IMR-90 (cell line): ENCODE results near the gene CDK6. TPM values are rescaled to one million over a fixed set of nuclear protein-coding genes. Genes with fewer than 3 reads are reported as not detected.
A peak's percentile ranks its signal among the peaks of the same experiment; 100 is the strongest.

ENCODE experiments used
- ATAC-seq: fragments of 200-7000 bp; cut with Tn5 transposase; 2 replicates; pipeline ENCODE4 v1.9.1; 2020; ENCODE audit warnings: low read depth, mild to moderate bottlenecking, moderate library complexity
- BruUV-seq: library from RNA; stranded (reverse); fragments of 400-500 nt; replicated peaks from 2 replicates; lab custom pipeline; 2021; lab: Mats Ljungman, UMichigan
- CTCF ChIA-PET: fragments of 300-600 bp; formaldehyde crosslinking; extraction: SDS; loops from one replicate; lab custom pipeline; 2021; ENCODE audit warnings: antibody characterized with exemption; lab: Yijun Ruan, JAX
- POLR2A ChIA-PET: fragments of 300-600 bp; sonication (Branson Sonifier 250); formaldehyde crosslinking; loops from one replicate; lab custom pipeline; 2022; ENCODE audit warnings: antibody characterized with exemption; ENCODE audit not compliant: unreplicated experiment; lab: Charles Lee
- DNase-seq: peaks from one replicate; pipeline ENCODE4 v3.0.0; 2013
- H2AFZ ChIP-seq: replicated peaks from 2 replicates; pipeline ENCODE3; 2013; ENCODE audit warnings: low read length, mild to moderate bottlenecking; ENCODE audit not compliant: poor library complexity
- H2AK5ac ChIP-seq: 2 replicates; pipeline ENCODE4 v1.6.1; 2013; ENCODE audit warnings: low read depth, low read length, inconsistent platforms
- H2AK9ac ChIP-seq: replicated peaks from 2 replicates; pipeline ENCODE3; 2013; ENCODE audit warnings: mild to moderate bottlenecking, low read depth, low read length, moderate library complexity; ENCODE audit not compliant: poor library complexity
- H2BK120ac ChIP-seq: 2 replicates; pipeline ENCODE4 v1.6.1; 2013; ENCODE audit warnings: low read depth, low read length, inconsistent platforms
- H2BK15ac ChIP-seq: 3 replicates; pipeline ENCODE4 v1.6.1; 2013; ENCODE audit warnings: low read depth, low read length, inconsistent platforms
- H2BK20ac ChIP-seq: 2 replicates; pipeline ENCODE4 v1.6.1; 2013; ENCODE audit warnings: low read depth, mild to moderate bottlenecking, inconsistent platforms, low read length, moderate library complexity
- H2BK5ac ChIP-seq: 2 replicates; pipeline ENCODE4 v1.6.1; 2013; ENCODE audit warnings: mild to moderate bottlenecking, low read depth, low read length, inconsistent platforms; ENCODE audit not compliant: poor library complexity, severe bottlenecking
- H3K14ac ChIP-seq: replicated peaks from 2 replicates; pipeline ENCODE4 v1.6.1; 2013; ENCODE audit warnings: low read depth, low read length, inconsistent platforms
- H3K18ac ChIP-seq: 2 replicates; pipeline ENCODE4 v1.6.1; 2013; ENCODE audit warnings: low read depth, low read length, control low read depth
- H3K23ac ChIP-seq: 2 replicates; pipeline ENCODE4 v1.6.1; 2013; ENCODE audit warnings: low read depth, low read length, inconsistent platforms
- H3K27ac ChIP-seq: 2 replicates; pipeline ENCODE4 v1.5.1; 2013; ENCODE audit warnings: mild to moderate bottlenecking, control low read depth, low read length; ENCODE audit not compliant: insufficient read depth
- H3K27me3 ChIP-seq: 2 replicates; pipeline ENCODE4 v1.6.1; 2013; ENCODE audit warnings: low read length; ENCODE audit not compliant: control insufficient read depth, insufficient read depth
- H3K36me3 ChIP-seq: 2 replicates; pipeline ENCODE4 v1.6.1; 2013; ENCODE audit warnings: low read length, mixed read lengths; ENCODE audit not compliant: control insufficient read depth, insufficient read depth
- H3K4ac ChIP-seq: 2 replicates; pipeline ENCODE4 v1.6.1; 2013; ENCODE audit warnings: low read depth, low read length, inconsistent platforms
- H3K4me1 ChIP-seq: 2 replicates; pipeline ENCODE4 v1.6.1; 2013; ENCODE audit warnings: low read length, mixed read lengths; ENCODE audit not compliant: control insufficient read depth, insufficient read depth
- H3K4me2 ChIP-seq: 2 replicates; pipeline ENCODE4 v1.6.1; 2013; ENCODE audit warnings: low read depth, mild to moderate bottlenecking, control low read depth, low read length, moderate library complexity
- H3K4me3 ChIP-seq: 2 replicates; pipeline ENCODE4 v1.5.1; 2013; ENCODE audit warnings: low read depth, mild to moderate bottlenecking, control low read depth, low read length, moderate library complexity; ENCODE audit not compliant: insufficient read depth
- H3K56ac ChIP-seq: 2 replicates; pipeline ENCODE4 v1.6.1; 2013; ENCODE audit warnings: low read length, inconsistent platforms; ENCODE audit not compliant: insufficient read depth; ENCODE audit errors: extremely low read depth
- H3K79me1 ChIP-seq, 2 experiments: 2 replicates each; pipeline ENCODE4 v1.6.1; 2013; ENCODE audit warnings: low read length in 2 of 2, inconsistent platforms in 1 of 2, low read depth in 1 of 2
- H3K9ac ChIP-seq: 2 replicates; pipeline ENCODE4 v1.6.1; 2013; ENCODE audit warnings: low read depth, low read length, control low read depth
- H3K9me1 ChIP-seq: 2 replicates; pipeline ENCODE4 v1.6.1; 2013; ENCODE audit warnings: low read length, inconsistent platforms; ENCODE audit not compliant: insufficient read depth
- H3K9me3 ChIP-seq: 2 replicates; pipeline ENCODE4 v1.6.1; 2013; ENCODE audit warnings: low read length; ENCODE audit not compliant: control insufficient read depth, insufficient read depth
- H4K20me1 ChIP-seq: 2 replicates; pipeline ENCODE4 v1.6.1; 2013; ENCODE audit warnings: low read length, inconsistent platforms; ENCODE audit not compliant: insufficient read depth
- H4K5ac ChIP-seq: 2 replicates; pipeline ENCODE4 v1.6.1; 2013; ENCODE audit warnings: mild to moderate bottlenecking, low read depth, low read length, control low read depth
- H4K8ac ChIP-seq, 2 experiments: 2 replicates each; pipeline ENCODE4 v1.6.1; 2013; ENCODE audit warnings: low read depth in 2 of 2, low read length in 2 of 2, control low read depth in 1 of 2, inconsistent platforms in 1 of 2
- H4K91ac ChIP-seq: 2 replicates; pipeline ENCODE4 v1.6.1; 2013; ENCODE audit warnings: low read depth, low read length, inconsistent platforms; ENCODE audit not compliant: insufficient read depth
- BHLHE40 ChIP-seq: fragments of 150-350 bp; IDR thresholded peaks from 2 replicates; pipeline ENCODE4 v1.6.1; 2016; ENCODE audit warnings: mild to moderate bottlenecking, low read depth, low read length
- CEBPB ChIP-seq: IDR thresholded peaks from 2 replicates; pipeline ENCODE4 v1.6.1; 2012; ENCODE audit warnings: low read depth, low read length, improper control_type of control experiment
- CHD1 ChIP-seq: IDR thresholded peaks from 2 replicates; pipeline ENCODE4 v1.6.1; 2012; ENCODE audit warnings: low read depth, low read length, improper control_type of control experiment
- ELK1 ChIP-seq: fragments of 150-350 bp; IDR thresholded peaks from 2 replicates; pipeline ENCODE4 v1.6.1; 2016; ENCODE audit warnings: low read depth, mild to moderate bottlenecking, low read length, moderate library complexity, borderline replicate concordance
- FOS ChIP-seq: fragments of 150-350 bp; IDR thresholded peaks from 2 replicates; pipeline ENCODE4 v1.6.1; 2016; ENCODE audit warnings: low read depth, low read length
- MAFK ChIP-seq: IDR thresholded peaks from 2 replicates; pipeline ENCODE4 v1.6.1; 2012; ENCODE audit warnings: low read depth, low read length, improper control_type of control experiment
- MAZ ChIP-seq: IDR thresholded peaks from 2 replicates; pipeline ENCODE4 v1.6.1; 2012; ENCODE audit warnings: low read depth, mild to moderate bottlenecking, low read length, improper control_type of control experiment, moderate library complexity, borderline replicate concordance
- MXI1 ChIP-seq: IDR thresholded peaks from 2 replicates; pipeline ENCODE4 v1.6.1; 2012; ENCODE audit warnings: low read depth, mild to moderate bottlenecking, low read length, moderate library complexity, borderline replicate concordance
- NFE2L2 ChIP-seq: fragments of 150-350 bp; IDR thresholded peaks from 2 replicates; pipeline ENCODE4 v1.6.1; 2016; ENCODE audit warnings: low read depth, mild to moderate bottlenecking, low read length
- POLR2A ChIP-seq: IDR thresholded peaks from 2 replicates; pipeline ENCODE4 v1.6.1; 2012; ENCODE audit warnings: mild to moderate bottlenecking, low read depth, low read length
- RAD21 ChIP-seq: IDR thresholded peaks from 2 replicates; pipeline ENCODE4 v1.6.1; 2012; ENCODE audit warnings: low read length, improper control_type of control experiment
- RCOR1 ChIP-seq: IDR thresholded peaks from 2 replicates; pipeline ENCODE4 v1.6.1; 2012; ENCODE audit warnings: mild to moderate bottlenecking, low read length, improper control_type of control experiment; ENCODE audit not compliant: insufficient replicate concordance
- RFX5 ChIP-seq: IDR thresholded peaks from 2 replicates; pipeline ENCODE4 v1.8.0; 2012; ENCODE audit warnings: low read depth, mild to moderate bottlenecking, low read length, moderate library complexity
- SMC3 ChIP-seq: fragments of 150-350 bp; IDR thresholded peaks from 2 replicates; pipeline ENCODE4 v1.6.1; 2016; ENCODE audit warnings: low read depth, mild to moderate bottlenecking, antibody characterized with exemption, low read length, moderate library complexity
- USF2 ChIP-seq: fragments of 150-350 bp; IDR thresholded peaks from 2 replicates; pipeline ENCODE4 v1.6.1; 2017; ENCODE audit warnings: mild to moderate bottlenecking, antibody characterized with exemption, low read length, low read depth
- WGBS, 2 experiments: methylation state at CpG; one replicate each; pipeline versions ENCODE4 v1.1.5 to v1.1.7; 2013; ENCODE audit warnings: missing lambda C conversion rate in 2 of 2; ENCODE audit not compliant: insufficient read length in 1 of 2; ENCODE audit errors: extremely low coverage in 2 of 2; 5-methylcytosine and 5-hydroxymethylcytosine counted together
- dilution Hi-C: fragments of 300-500 bp; cut with HindIII; formaldehyde crosslinking; loops from one replicate; pipeline ENCODE4 v1.14.3; 2018; ENCODE audit warnings: low sequenced_read_pairs; ENCODE audit not compliant: unreplicated experiment
- in situ Hi-C: fragments of 300-500 bp; cut with MboI; formaldehyde crosslinking; loops from 3 replicates; pipeline ENCODE4 v1.14.3; 2019; ENCODE audit warnings: low sequenced_read_pairs, inconsistent platforms, mixed read lengths
- intact Hi-C: fragments of 100-400 bp; cut with micrococcal nuclease; formaldehyde crosslinking; loops from 2 replicates; pipeline ENCODE4 v1.10.0; 2022
- polyA plus RNA-seq, 3 experiments: library from polyadenylated mRNA; depleted of rRNA; stranded (reverse); fragments of >200 nt; gene quantifications; 2 replicates each; pipeline ENCODE4 v1.2.3, GENCODE V29; 2012; ENCODE audit warnings: low replicate concordance in 1 of 3
- total RNA-seq: library from RNA; depleted of rRNA; stranded (reverse); fragments of >200 nt; gene quantifications from 2 replicates; pipeline ENCODE4 v1.2.3, GENCODE V29; 2012
- TF ChIP-seq, protein P1 (sequence below): conservative IDR thresholded peaks from 2 replicates; pipeline ENCODE4 v1.5.1; 2012; ENCODE audit warnings: mild to moderate bottlenecking, low read depth, low read length, improper control_type of control experiment

CDK6 gene
- total and polyA plus RNA-seq, 2 of the 4 experiments (the other 2 are of a cell fraction) = 21.5 to 195 TPM

- Histone ChIP-seq H3K79me1 (peaks cover 8 to 69% of the 10 kb centered on the region in 2 experiments; a peak in 3 of 4 replicates), H3K4ac (no peak overlapping the region), H3K27ac (no peak overlapping the region), H3K9me3 (peaks cover 5% of the 10 kb centered on the region), H2BK120ac (no peak overlapping the region), H2AK5ac (no peak overlapping the region), H4K20me1 (peaks cover 72% of the 10 kb centered on the region), H4K5ac (no peak overlapping the region), H2AK9ac (no peak overlapping the region), H4K91ac (no peak overlapping the region), H3K9ac (no peak overlapping the region), H3K36me3 (peaks cover 2% of the 10 kb centered on the region), H3K23ac (no peak overlapping the region), H3K4me2 (peak overlapping the region; percentile 43; the same call in 1 of the 2 replicates), H3K4me1 (peaks cover 24% of the 10 kb centered on the region), H2BK20ac (no peak overlapping the region), H3K14ac (no peak overlapping the region; the same call in 1 of the 2 replicates), H2BK5ac (peak overlapping the region; percentile 75), H2BK15ac (no peak overlapping the region), H3K56ac (no peak overlapping the region), H3K27me3 (no peaks in the 10 kb centered on the region), H4K8ac (0 out of 4 replicates have a peak overlapping the region, but pooled peaks of 1 of the 2 experiments have one; percentile 5), H2AFZ (no peak overlapping the region), H3K4me3 (no peak overlapping the region), H3K18ac (no peak overlapping the region), H3K9me1 (peaks cover 6% of the 10 kb centered on the region)
- POLR2A ChIA-PET = no interaction called here
- ATAC-seq (peak; percentile 38; the same call in 1 of the 2 replicates), DNase-seq (peak; percentile 71)
- dilution Hi-C loops (no loop called here), intact Hi-C loops (no loop called here), in situ Hi-C loops (no loop called here)
- no TSS peak for BruUV-seq
- no CpG with 5 or more reads among the region's 3 CpGs for WGBS, 2 experiments
- CTCF ChIA-PET = interaction anchor here (0.6 to 0.9 kb wide), 2 partner anchors 13 to 161 kb away, joined by 3 to 4 read pairs; no protein-coding TSS in a partner anchor
- TF ChIP-seq RFX5 (no peak), USF2 (no peak), CEBPB (no peak), FOS (no peak), RCOR1 (no peak), MXI1 (no peak), RAD21 (no peak), MAZ (no peak), POLR2A (no peak), SMC3 (no peak), BHLHE40 (no peak), ELK1 (no peak), MAFK (no peak), CHD1 (no peak), NFE2L2 (no peak)
- TF ChIP-seq, protein P1, sequence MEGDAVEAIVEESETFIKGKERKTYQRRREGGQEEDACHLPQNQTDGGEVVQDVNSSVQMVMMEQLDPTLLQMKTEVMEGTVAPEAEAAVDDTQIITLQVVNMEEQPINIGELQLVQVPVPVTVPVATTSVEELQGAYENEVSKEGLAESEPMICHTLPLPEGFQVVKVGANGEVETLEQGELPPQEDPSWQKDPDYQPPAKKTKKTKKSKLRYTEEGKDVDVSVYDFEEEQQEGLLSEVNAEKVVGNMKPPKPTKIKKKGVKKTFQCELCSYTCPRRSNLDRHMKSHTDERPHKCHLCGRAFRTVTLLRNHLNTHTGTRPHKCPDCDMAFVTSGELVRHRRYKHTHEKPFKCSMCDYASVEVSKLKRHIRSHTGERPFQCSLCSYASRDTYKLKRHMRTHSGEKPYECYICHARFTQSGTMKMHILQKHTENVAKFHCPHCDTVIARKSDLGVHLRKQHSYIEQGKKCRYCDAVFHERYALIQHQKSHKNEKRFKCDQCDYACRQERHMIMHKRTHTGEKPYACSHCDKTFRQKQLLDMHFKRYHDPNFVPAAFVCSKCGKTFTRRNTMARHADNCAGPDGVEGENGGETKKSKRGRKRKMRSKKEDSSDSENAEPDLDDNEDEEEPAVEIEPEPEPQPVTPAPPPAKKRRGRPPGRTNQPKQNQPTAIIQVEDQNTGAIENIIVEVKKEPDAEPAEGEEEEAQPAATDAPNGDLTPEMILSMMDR = no peak
Observed at GRCh38 chr7:92785923-92786322, 50.5 kb downstream of the CDK6 start.
